Adrenal gland (tissue), 12 donors: ENCODE measurements around the gene NLRP6. TPM values are rescaled to one million over a fixed set of nuclear protein-coding genes. Genes with fewer than 3 reads are reported as not detected.

Experiments used
- DNase-seq, 7 donors: peaks; one replicate each; pipeline ENCODE4 v3.0.0-alpha.2; 2019 to 2020
- H3K27ac ChIP-seq, 5 donors: fragments of 200-600 bp; sonication (generic) in 4 of 5; 1 replicate in 3 of 5; 2 replicates in 2 of 5; pipeline versions ENCODE4 v1.5.1 to v1.8.0; 2016 to 2020; ENCODE audit warnings: mild to moderate bottlenecking in 1 of 5
- H3K27me3 ChIP-seq: fragments of 200-600 bp; 2 replicates; pipeline ENCODE4 v1.8.0; 2021
- H3K36me3 ChIP-seq, 2 donors: fragments of 200-600 bp; replicated peaks in 1 of 2; 1 replicate in 1 of 2; 2 replicates in 1 of 2; pipeline versions ENCODE4 v1.5.1 to v1.8.0; 2018 to 2022
- H3K4me1 ChIP-seq, 2 donors: fragments of 200-600 bp; replicated peaks in 1 of 2; 1 replicate in 1 of 2; 2 replicates in 1 of 2; pipeline versions ENCODE4 v1.5.1 to v1.8.0; 2018 to 2021
- H3K4me3 ChIP-seq, 4 donors: fragments of 200-600 bp; sonication (generic) in 3 of 4; one replicate each; pipeline ENCODE4 v1.5.1; 2016 to 2018
- H3K9me3 ChIP-seq, 3 donors: fragments of 200-600 bp; sonication (generic) in 1 of 3; replicated peaks in 1 of 3; 1 replicate in 2 of 3; 2 replicates in 1 of 3; pipeline versions ENCODE4 v1.5.1 to v1.8.0; 2016 to 2021
- CTCF ChIP-seq, 6 experiments: fragments of 450-650 bp in 4 of 6; fragments of 200-600 bp in 2 of 6; sonication (generic) in 1 of 6; IDR thresholded peaks; 1 replicate in 5 of 6; 2 replicates in 1 of 6; pipeline versions ENCODE4 v1.5.1 to v1.8.0; 2016 to 2021; ENCODE audit warnings: antibody characterized with exemption in 6 of 6, mild to moderate bottlenecking in 2 of 6, moderate library complexity in 1 of 6
- POLR2A ChIP-seq, 2 donors: fragments of 450-650 bp; IDR thresholded peaks; one replicate each; pipeline ENCODE4 v1.6.1; 2017; ENCODE audit warnings: antibody characterized with exemption in 2 of 2, mild to moderate bottlenecking in 2 of 2, moderate library complexity in 1 of 2
- WGBS, 4 donors: extraction: QIAGEN DNeasy Blood & Tissue Kit in 2 of 4; methylation state at CpG; one replicate each; pipeline versions ENCODE4 v1.1.5 to v1.1.7; 2013 to 2017; 5-methylcytosine and 5-hydroxymethylcytosine counted together
- intact Hi-C, 2 donors: fragments of 100-400 bp; cut with DNase I; formaldehyde crosslinking; loops; one replicate each; pipeline versions ENCODE4 v1.14.1 to v1.15.0; 2022 to 2023
- polyA plus RNA-seq, 3 donors: library from polyadenylated mRNA; stranded (reverse); fragments of 200-250 nt in 2 of 3; fragments of 350-450 nt in 1 of 3; fragmentation: Illumina TruSeq in 1 of 3; extraction: RNeasy Lipid Tissue Mini Kit (QIAGEN cat#74804) in 1 of 3; gene quantifications; one replicate each; pipeline ENCODE4 v1.2.3, GENCODE V29; 2013 to 2014
- total RNA-seq, 9 donors: library from RNA; depleted of rRNA in 4 of 9; stranded (reverse); fragments of >200 nt in 4 of 9; fragments of 120-200 nt in 1 of 9; fragmentation: NEBNext Ultra II Directional in 1 of 9; extraction: Animal tissue kit (Norgen Biotek cat#: 25700) in 1 of 9; gene quantifications; one replicate each; pipeline versions ENCODE4 v1.1.0 to v1.2.4, GENCODE V29; 2013 to 2023
- donor health status: healthy with polysubstance abuse.
- donor health status: Bipolar disorder and iron deficiency.
- donor health status: DM: yes; HTN: yes; CAD: no.
- donor health status: DM: no; HTN: no; CAD: no.
- donor health status: DM: no; HTN: no; CAD: no.
- donor health status: DM: yes; HTN: yes; CAD: no.

Gene NLRP6
- total and polyA plus RNA-seq, 12 donors, result 0.14 to 0.69 (median 0.24) TPM; not detected in 5

GRCh38 chr11:299951-300735 lies 21.9 kb downstream of the NLRP6 start:
- TF ChIP-seq POLR2A (IDR thresholded peaks at IDR 0.05) (no peak), CTCF (IDR thresholded peaks at IDR 0.05) (no peak)
- Histone ChIP-seq H3K4me3 (no peak overlapping the region), H3K27ac (no peak overlapping the region), H3K4me1 (no peaks in the 10 kb centered on the region), H3K27me3 (peaks cover 9% of the 10 kb centered on the region), H3K36me3 (no peaks in the 10 kb centered on the region), H3K9me3 (no peaks in the 10 kb centered on the region)
- DNase-seq, result no peak
- intact Hi-C loops, result loop anchor here (5.0 to 10.0 kb wide), 2 partner anchors 62 to 145 kb away; partner anchors contain the start of gene ANO9 (in 1 of the 2)
- WGBS, 4 donors, result 29 to 68% (median 46%) methylated on average over 7 to 20 of the region's 20 CpGs

- no peaks in the 10 kb centered on the region for H3K36me3 ChIP-seq
- peaks cover 9% of the 10 kb centered on the region for H3K27me3 ChIP-seq
- no peak for DNase-seq
- TF ChIP-seq CTCF (IDR thresholded peaks at IDR 0.05), result no peak
- intact Hi-C loops, result no loop called here
- 77 to 89% (median 78%) methylated on average over 12 of the region's 12 CpGs for WGBS, 4 donors
- no peaks in the 10 kb centered on the region for H3K9me3 ChIP-seq
- H3K4me1 ChIP-seq, result peaks cover 0 to 5% of the 10 kb centered on the region in 2 donors
- no peak overlapping the region for H3K27ac ChIP-seq
- H3K4me3 ChIP-seq, result no peak overlapping the region
Measured at GRCh38 chr11:303363-303762, 25.2 kb downstream of the NLRP6 start.

GRCh38 chr11:304061-304506 lies 25.9 kb downstream of the NLRP6 start:
- Histone ChIP-seq H3K4me3 (no peak overlapping the region), H3K9me3 (no peaks in the 10 kb centered on the region), H3K36me3 (no peaks in the 10 kb centered on the region), H3K4me1 (peaks cover 0 to 5% of the 10 kb centered on the region in 2 donors), H3K27ac (no peak overlapping the region), H3K27me3 (peaks cover 3% of the 10 kb centered on the region)
- TF ChIP-seq CTCF (IDR thresholded peaks at IDR 0.05) (no peak), POLR2A (IDR thresholded peaks at IDR 0.05) (no peak)
- DNase-seq, result no peak
- WGBS, 4 donors, result 72 to 90% (median 76%) methylated on average over 4 to 52 of the region's 52 CpGs
- intact Hi-C loops, result no loop called here

GRCh38 chr11:304915-305843 lies 27.0 kb downstream of the NLRP6 start:
- intact Hi-C loops, result loop anchor here in 1 of 2 donors (5.0 kb wide), 1 partner anchor 52 kb away; no protein-coding TSS in a partner anchor
- DNase-seq, result peak; percentile 53 to 86 (median 76)
- Histone ChIP-seq H3K4me3 (no peak overlapping the region), H3K4me1 (peaks cover 6 to 15% of the 10 kb centered on the region in 2 donors), H3K27ac (peak overlapping the region in 1 of 5 donors; percentile 94), H3K36me3 (no peaks in the 10 kb centered on the region), H3K27me3 (no peaks in the 10 kb centered on the region), H3K9me3 (no peaks in the 10 kb centered on the region)
- TF ChIP-seq CTCF (IDR thresholded peaks at IDR 0.05) (peak; percentile 41 to 86 (median 69)), POLR2A (IDR thresholded peaks at IDR 0.05) (no peak)
- WGBS, 4 donors, result 32 to 34% (median 33%) methylated on average over 19 of the region's 19 CpGs
